NB4 (cell line): Measurements from ENCODE around the gene HDAC2.

Experiments
- CTCF ChIP-seq: IDR thresholded peaks from one replicate; pipeline ENCODE4 v1.5.1; 2012; ENCODE audit warnings: low read depth, low read length
- MAX ChIP-seq: IDR thresholded peaks from 2 replicates; pipeline ENCODE4 v1.6.1; 2011; ENCODE audit warnings: low read depth, low read length
- MYC ChIP-seq: IDR thresholded peaks from 2 replicates; pipeline ENCODE4 v1.6.1; 2011; ENCODE audit warnings: low read depth, low read length
- POLR2A ChIP-seq: IDR thresholded peaks from 2 replicates; pipeline ENCODE4 v1.6.1; 2011; ENCODE audit warnings: mild to moderate bottlenecking; ENCODE audit not compliant: insufficient read length; ENCODE audit errors: extremely low read depth

- TF ChIP-seq POLR2A, result no peak
- no peak for TF ChIP-seq CTCF
- TF ChIP-seq MYC, result no peak
- no peak for TF ChIP-seq MAX
These were observed 10.2 kb downstream of the HDAC2 start for GRCh38 chr6:113960795-113961194.
